ENCODE measurements around the gene LAMC2.

GRCh38 chr1:183239220-183239742, 53.2 kb downstream of the LAMC2 start:
- no peak for TF ChIP-seq CTCF (IDR thresholded peaks at IDR 0.05)
- no peak for TF ChIP-seq POLR2A (IDR thresholded peaks at IDR 0.05)
